Omental fat pad (tissue), 4 donors: Measurements from ENCODE around the gene MBP. TPM values are rescaled to one million over a fixed set of nuclear protein-coding genes. Genes with fewer than 3 reads are reported as not detected.

ENCODE experiments used
- ATAC-seq: fragments of 150-250 bp; one replicate; pipeline ENCODE4 v1.9.1; 2016; ENCODE audit warnings: mild to moderate bottlenecking, moderate library complexity; ENCODE audit not compliant: low FRiP score
- DNase-seq: peaks from one replicate; pipeline ENCODE4 v3.0.0-alpha.2; 2019; ENCODE audit warnings: low spot score
- total RNA-seq, 4 donors: library from RNA; depleted of rRNA; stranded (reverse); fragments of >200 nt; gene quantifications; one replicate each; pipeline ENCODE4 v1.1.0, GENCODE V29; 2016
- TF ChIP-seq, protein P1 (sequence below), 3 donors: fragments of 450-650 bp; IDR thresholded peaks; one replicate each; pipeline ENCODE4 v1.5.1; 2016 to 2017; ENCODE audit warnings: antibody characterized with exemption in 3 of 3, mild to moderate bottlenecking in 3 of 3, moderate library complexity in 2 of 3

MBP gene
- total RNA-seq, 4 donors from 2014 or later = 27.4 to 50.9 (median 36.0) TPM

DNA sequence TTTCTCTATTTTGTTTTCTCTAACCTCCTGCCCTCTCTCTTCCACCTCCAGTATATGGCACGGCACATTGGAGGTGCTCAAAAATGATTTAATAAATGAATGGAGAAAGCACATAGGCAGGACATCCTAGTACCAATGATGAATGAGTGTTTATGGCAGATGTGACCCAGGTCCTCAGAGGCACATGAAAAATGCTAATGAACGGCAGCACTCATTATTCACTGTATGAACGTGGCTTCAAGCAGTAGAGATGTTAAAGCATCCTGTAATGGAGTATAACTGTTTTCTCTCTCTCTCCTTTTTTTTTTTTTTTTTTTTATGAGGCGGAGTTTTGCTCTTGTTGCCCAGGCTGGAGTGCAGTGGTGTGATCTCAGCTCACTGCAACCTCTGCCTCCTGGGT is 72.4 kb downstream of the MBP start:
- ATAC-seq (no peak), DNase-seq (no peak)
- TF ChIP-seq, protein P1, sequence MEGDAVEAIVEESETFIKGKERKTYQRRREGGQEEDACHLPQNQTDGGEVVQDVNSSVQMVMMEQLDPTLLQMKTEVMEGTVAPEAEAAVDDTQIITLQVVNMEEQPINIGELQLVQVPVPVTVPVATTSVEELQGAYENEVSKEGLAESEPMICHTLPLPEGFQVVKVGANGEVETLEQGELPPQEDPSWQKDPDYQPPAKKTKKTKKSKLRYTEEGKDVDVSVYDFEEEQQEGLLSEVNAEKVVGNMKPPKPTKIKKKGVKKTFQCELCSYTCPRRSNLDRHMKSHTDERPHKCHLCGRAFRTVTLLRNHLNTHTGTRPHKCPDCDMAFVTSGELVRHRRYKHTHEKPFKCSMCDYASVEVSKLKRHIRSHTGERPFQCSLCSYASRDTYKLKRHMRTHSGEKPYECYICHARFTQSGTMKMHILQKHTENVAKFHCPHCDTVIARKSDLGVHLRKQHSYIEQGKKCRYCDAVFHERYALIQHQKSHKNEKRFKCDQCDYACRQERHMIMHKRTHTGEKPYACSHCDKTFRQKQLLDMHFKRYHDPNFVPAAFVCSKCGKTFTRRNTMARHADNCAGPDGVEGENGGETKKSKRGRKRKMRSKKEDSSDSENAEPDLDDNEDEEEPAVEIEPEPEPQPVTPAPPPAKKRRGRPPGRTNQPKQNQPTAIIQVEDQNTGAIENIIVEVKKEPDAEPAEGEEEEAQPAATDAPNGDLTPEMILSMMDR (IDR thresholded peaks at IDR 0.05) = no peak

DNA sequence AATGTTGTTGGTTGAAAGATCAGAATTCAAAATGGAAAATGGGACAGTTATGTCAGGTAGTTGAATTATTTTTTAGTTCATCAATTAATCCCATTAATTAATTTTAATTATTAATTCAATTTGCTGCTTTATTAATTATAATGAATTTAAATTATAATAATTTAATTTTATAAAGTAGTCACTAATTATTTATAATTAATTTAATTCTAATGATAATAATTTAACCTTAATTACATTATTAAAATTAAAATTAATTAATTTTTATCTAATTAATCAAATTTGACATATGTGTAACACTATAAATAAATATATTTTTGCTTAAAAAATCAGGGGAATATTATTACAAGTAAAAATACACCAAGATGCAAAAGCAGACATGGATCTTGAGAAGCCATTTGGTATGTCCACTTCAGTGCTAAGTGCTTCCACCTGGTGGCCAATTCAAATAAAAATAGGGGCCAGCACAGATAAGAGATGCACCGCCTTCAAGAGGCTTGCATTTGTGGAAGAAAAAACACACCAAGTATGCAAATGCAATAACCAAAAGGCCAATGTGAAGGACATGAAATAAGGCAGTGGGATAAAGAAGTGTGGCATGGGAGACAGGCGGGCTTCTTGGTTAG is 73.2 kb downstream of the MBP start:
- ATAC-seq (no peak), DNase-seq (no peak)
- TF ChIP-seq, protein P1 (IDR thresholded peaks at IDR 0.05) = no peak

DNA sequence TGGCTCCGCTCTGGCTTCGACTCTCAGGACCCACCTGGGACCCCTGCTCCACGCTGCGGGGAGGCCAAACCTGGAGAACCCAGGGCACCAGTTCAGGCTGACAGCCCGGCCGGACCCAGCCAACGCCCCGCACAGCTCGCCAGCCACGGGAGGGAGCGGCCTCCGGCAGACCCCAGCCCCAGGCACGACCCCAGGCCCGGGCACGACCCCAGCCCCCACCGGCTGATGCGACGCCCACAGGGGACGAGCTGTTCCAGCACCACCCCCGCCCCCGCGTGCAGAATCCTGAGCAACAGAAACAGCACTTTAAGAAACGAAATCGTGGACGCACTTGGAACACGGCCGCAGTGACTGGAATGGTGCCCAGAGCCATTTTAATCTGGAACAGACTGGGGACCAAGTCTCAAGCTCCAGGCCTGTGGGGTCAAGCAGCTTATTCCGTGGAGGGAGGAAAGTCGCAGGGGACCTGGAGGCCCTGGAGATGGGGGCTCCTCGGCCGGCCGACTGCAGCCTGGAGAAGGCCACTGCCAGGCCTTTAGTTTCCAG is 74.2 kb downstream of the MBP start:
- no peak for ATAC-seq
- TF ChIP-seq, protein P1 (IDR thresholded peaks at IDR 0.05) = no peak
- no peak for DNase-seq

DNA sequence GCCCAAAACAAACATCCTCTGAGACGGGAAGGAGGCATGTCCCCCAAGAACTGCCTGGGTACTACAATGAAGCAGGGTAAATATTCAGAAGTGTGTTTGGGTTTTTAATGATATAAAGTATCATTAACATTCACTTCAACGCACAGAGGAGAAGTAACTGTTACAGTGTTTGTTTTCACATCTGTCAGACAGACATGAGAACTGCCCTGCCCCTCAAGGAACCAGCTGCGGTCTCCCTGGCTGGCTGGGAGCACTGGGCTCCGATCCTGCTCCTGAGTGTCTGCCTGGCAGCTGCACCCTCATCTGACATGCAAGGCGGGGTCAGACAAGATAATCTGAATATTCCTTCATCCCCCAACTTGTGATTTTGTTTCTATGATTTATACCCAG is 75.6 kb downstream of the MBP start:
- DNase-seq (no peak), ATAC-seq (no peak)
- TF ChIP-seq, protein P1 (IDR thresholded peaks at IDR 0.05) = no peak

DNA sequence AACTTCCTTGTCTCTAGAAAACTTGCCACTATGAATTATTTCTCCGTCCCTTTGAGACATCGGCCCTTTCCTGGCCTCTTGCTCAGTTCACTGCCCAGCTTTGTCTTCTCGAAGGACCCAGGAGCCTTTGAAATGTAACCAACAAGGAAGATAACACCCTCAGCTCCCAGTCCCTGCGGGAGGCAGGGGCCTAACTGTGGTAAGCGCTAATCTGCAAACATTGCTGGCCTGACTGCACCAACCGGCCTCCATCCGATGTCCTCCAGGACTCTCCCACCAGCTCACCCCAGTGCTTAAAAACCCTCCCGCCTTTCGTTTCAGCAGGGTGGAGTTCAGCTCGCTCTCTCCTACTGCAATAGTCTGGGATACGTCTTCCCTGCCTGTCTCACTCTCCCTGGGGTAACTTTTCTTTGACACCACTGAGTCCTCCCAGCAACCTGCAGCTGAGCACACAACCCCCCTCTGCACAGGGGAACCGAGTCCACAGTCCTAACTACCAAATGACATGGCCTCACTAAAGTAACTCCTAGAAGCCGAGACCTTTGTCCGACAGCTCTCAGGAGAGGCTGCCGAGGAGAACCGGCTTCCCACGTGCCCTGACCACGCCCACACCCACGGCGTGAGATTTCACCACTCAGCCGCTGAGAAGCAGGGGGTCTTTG is 76.1 kb downstream of the MBP start:
- ATAC-seq (peak; percentile 21), DNase-seq (no peak)
- TF ChIP-seq, protein P1 (IDR thresholded peaks at IDR 0.05) = no peak

DNA sequence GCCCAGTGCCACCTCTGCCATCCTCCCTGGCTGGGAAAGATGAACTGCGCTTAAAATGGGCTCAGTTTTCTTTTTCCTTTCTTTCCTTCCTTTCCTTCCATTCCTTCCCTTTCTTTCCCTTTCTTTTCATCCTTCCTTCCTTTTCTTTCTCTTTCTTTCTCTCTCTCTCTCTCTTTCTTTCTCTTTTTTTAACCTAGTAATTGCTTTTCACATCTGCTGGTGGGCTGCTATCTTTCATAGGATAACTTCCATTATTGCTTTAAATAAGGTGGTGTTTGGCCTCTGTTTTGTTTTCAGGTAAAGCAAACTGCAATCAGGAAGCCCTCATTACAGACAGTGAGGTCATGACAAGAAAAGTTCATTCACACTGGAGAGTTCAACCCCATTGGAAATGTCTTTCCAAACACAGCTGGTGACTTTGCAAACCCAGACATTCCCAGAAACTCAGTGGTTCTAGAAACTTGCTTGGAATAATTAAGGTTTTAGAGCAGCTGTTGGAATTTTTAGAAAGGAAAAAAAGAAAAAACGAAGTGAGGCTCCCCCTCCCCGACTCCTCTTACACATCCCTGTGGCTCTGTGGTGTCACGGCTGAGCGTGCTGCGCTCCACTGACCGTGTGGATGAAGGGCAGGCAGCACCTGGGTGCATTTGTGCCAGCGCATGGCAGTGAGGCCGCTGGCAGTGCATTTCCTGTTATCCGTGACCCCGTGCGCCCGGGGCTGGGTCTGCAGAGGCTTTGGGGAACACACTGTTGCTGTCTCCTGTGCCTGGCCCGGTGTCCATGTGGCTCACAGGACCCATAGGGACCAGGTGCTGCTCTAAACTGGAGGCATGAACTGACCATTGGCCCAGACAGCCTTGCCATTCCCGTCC is 76.9 kb downstream of the MBP start:
- DNase-seq (no peak), ATAC-seq (no peak)
- TF ChIP-seq, protein P1 (IDR thresholded peaks at IDR 0.05) = no peak
